Measurements from ENCODE around the gene TTLL11. TPM values are rescaled to one million over a fixed set of nuclear protein-coding genes. Genes with fewer than 3 reads are reported as not detected.

Gene TTLL11
- total RNA-seq, 2 experiments from 2014 or later: 3.3 to 6.9 TPM

DNA sequence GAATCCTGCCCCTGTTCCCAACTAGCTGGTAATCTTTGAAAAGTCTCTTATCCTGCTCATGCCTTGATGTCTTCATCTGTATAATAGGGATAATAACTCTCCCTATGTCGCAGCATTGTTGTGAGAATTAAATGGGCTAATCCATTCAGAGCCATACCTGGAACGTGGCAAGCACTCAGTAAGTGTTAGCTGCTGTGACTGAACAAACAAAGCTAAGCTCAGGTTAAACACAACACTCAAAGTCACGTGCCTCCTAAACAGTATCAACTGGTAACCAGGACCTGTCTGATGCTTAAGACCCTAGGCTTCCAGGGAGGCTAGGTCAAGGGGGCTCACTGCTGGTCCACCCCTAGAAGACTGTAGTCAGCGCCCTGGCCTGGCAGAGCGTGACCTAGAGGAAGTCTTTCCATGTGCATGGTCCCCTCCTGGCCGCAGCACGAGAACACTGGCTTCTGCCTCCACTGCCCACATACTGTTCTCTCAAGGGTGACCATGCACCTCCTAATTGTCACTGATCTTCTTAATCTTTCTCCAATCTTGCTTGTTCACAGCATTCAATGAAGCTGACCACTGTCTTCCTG is 211.1 kb downstream of the TTLL11 start:
- no peak for TF ChIP-seq EZH2phosphoT487 (IDR thresholded peaks at IDR 0.05; ENCODE audit: borderline replicate concordance, low read depth, low read length)
- TF ChIP-seq, protein P1, sequence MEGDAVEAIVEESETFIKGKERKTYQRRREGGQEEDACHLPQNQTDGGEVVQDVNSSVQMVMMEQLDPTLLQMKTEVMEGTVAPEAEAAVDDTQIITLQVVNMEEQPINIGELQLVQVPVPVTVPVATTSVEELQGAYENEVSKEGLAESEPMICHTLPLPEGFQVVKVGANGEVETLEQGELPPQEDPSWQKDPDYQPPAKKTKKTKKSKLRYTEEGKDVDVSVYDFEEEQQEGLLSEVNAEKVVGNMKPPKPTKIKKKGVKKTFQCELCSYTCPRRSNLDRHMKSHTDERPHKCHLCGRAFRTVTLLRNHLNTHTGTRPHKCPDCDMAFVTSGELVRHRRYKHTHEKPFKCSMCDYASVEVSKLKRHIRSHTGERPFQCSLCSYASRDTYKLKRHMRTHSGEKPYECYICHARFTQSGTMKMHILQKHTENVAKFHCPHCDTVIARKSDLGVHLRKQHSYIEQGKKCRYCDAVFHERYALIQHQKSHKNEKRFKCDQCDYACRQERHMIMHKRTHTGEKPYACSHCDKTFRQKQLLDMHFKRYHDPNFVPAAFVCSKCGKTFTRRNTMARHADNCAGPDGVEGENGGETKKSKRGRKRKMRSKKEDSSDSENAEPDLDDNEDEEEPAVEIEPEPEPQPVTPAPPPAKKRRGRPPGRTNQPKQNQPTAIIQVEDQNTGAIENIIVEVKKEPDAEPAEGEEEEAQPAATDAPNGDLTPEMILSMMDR (conservative IDR thresholded peaks at IDR 0.05; ENCODE audit: low read length): no peak
- Histone ChIP-seq H3K4me1 (ENCODE audit: insufficient read depth, low read length, poor library complexity, severe bottlenecking) (peaks cover 35% of the 10 kb centered on the region), H3K27ac (ENCODE audit: low read depth, low read length, poor library complexity, severe bottlenecking) (no peak overlapping the region), H3K9me2 (ENCODE audit: insufficient read depth, low read length) (no peaks in the 10 kb centered on the region), H3K4me3 (ENCODE audit: low read depth, low read length, poor library complexity, severe bottlenecking) (no peak overlapping the region), H2AFZ (ENCODE audit: low read length) (no peak overlapping the region), H3K79me2 (ENCODE audit: insufficient read depth, low read depth, low read length) (no peaks in the 10 kb centered on the region), H3K9me3 (ENCODE audit: low read length) (no peaks in the 10 kb centered on the region), H4K20me1 (ENCODE audit: insufficient read depth, low read length) (no peaks in the 10 kb centered on the region), H3K36me3 (ENCODE audit: insufficient read depth, low read length) (no peaks in the 10 kb centered on the region), H3K4me2 (ENCODE audit: low read length) (no peak overlapping the region)
- CTCF ChIA-PET (ENCODE audit: unreplicated experiment): no interaction called here
- intact Hi-C loops (cut with micrococcal nuclease; ENCODE audit: unreplicated experiment): no loop called here
- POLR2A ChIA-PET: no interaction called here
- DNase-seq (ENCODE audit: low spot score): no peak
- no TSS peak for BruUV-seq (replicated peaks)

DNA sequence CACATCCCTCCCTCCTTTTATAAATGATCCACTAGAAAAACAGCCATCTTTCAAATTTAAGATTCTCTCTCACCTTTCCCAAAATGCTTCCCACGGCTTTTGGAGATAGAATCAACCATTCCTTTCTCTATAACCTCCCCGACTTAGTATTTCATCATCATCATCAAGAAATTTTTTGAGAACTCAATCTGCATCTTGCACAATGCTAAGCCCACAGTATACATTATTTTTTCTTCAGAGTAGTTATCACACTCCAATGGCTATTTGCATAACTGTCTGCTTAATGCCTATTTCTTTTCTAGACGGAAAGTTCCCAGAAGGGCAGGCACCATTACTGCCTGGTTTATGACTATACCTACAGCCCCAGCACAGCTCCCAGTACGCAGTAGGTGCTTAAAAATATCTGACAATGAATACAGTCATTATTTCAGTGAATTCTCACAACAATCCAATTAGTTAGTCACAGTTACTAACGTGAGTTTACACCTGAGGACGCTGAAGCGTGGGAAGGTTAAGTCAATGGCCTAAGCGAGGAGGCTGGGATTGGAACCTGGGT is 212.7 kb downstream of the TTLL11 start:
- Histone ChIP-seq H3K36me3 (ENCODE audit: insufficient read depth, low read length) (no peaks in the 10 kb centered on the region), H3K4me1 (ENCODE audit: insufficient read depth, low read length, poor library complexity, severe bottlenecking) (peaks cover 23% of the 10 kb centered on the region), H3K9me2 (ENCODE audit: insufficient read depth, low read length) (no peaks in the 10 kb centered on the region), H3K4me3 (ENCODE audit: low read depth, low read length, poor library complexity, severe bottlenecking) (no peak overlapping the region), H4K20me1 (ENCODE audit: insufficient read depth, low read length) (no peaks in the 10 kb centered on the region), H3K9me3 (ENCODE audit: low read length) (no peaks in the 10 kb centered on the region), H3K27ac (ENCODE audit: low read depth, low read length, poor library complexity, severe bottlenecking) (no peak overlapping the region), H3K79me2 (ENCODE audit: insufficient read depth, low read depth, low read length) (no peaks in the 10 kb centered on the region), H3K4me2 (ENCODE audit: low read length) (no peak overlapping the region), H2AFZ (ENCODE audit: low read length) (no peak overlapping the region)
- intact Hi-C loops (cut with micrococcal nuclease; ENCODE audit: unreplicated experiment): no loop called here
- CTCF ChIA-PET (ENCODE audit: unreplicated experiment): no interaction called here
- BruUV-seq (replicated peaks): no TSS peak
- POLR2A ChIA-PET: no interaction called here
- DNase-seq (ENCODE audit: low spot score): no peak
- TF ChIP-seq, protein P1 (conservative IDR thresholded peaks at IDR 0.05; ENCODE audit: low read length): no peak
- no peak for TF ChIP-seq EZH2phosphoT487 (IDR thresholded peaks at IDR 0.05; ENCODE audit: borderline replicate concordance, low read depth, low read length)

DNA sequence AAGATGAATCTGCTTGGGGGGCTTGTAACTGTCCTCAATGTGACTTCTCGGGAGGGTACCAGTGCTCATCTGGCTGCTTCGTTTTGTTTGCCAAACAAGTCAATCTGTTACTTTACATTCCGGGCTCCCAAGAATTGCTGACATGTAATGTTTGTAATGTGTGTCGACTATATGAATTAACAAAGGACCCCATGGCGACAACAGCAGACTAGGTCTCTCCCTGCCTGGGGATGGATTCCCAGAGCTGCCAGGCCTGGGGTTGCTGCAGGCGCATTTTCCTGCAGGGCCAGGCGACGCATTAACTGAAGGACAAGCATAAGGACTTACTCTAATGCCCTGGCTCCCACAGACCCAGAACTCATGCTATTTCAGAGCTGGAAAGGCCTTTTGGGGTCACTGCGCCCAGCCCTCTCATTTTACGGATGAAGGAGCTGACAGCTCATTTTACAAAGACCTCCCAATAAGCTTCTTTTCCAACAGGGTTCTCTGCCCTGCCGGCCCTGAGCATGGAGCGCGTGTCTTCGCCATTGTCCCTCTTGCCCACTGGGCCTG is 214.8 kb downstream of the TTLL11 start:
- intact Hi-C loops (cut with micrococcal nuclease; ENCODE audit: unreplicated experiment): no loop called here
- ChIA-PET POLR2A (interaction anchor here (1.5 kb wide), 1 partner anchor 9 kb away, joined by 5 read pairs; no protein-coding TSS in a partner anchor), CTCF (ENCODE audit: unreplicated experiment) (no interaction called here)
- DNase-seq (ENCODE audit: low spot score): no peak
- Histone ChIP-seq H3K79me2 (ENCODE audit: insufficient read depth, low read depth, low read length) (no peaks in the 10 kb centered on the region), H3K4me2 (ENCODE audit: low read length) (no peak overlapping the region), H3K4me1 (ENCODE audit: insufficient read depth, low read length, poor library complexity, severe bottlenecking) (peaks cover 2% of the 10 kb centered on the region), H3K9me3 (ENCODE audit: low read length) (no peaks in the 10 kb centered on the region), H4K20me1 (ENCODE audit: insufficient read depth, low read length) (no peaks in the 10 kb centered on the region), H3K36me3 (ENCODE audit: insufficient read depth, low read length) (no peaks in the 10 kb centered on the region), H3K9me2 (ENCODE audit: insufficient read depth, low read length) (no peaks in the 10 kb centered on the region), H3K27ac (ENCODE audit: low read depth, low read length, poor library complexity, severe bottlenecking) (no peak overlapping the region), H2AFZ (ENCODE audit: low read length) (no peak overlapping the region), H3K4me3 (ENCODE audit: low read depth, low read length, poor library complexity, severe bottlenecking) (no peak overlapping the region)
- no peak for TF ChIP-seq EZH2phosphoT487 (IDR thresholded peaks at IDR 0.05; ENCODE audit: borderline replicate concordance, low read depth, low read length)
- TF ChIP-seq, protein P1 (conservative IDR thresholded peaks at IDR 0.05; ENCODE audit: low read length): no peak
- no TSS peak for BruUV-seq (replicated peaks)
